Glutamatergic neuron (in vitro differentiated cells): ENCODE results near the gene ZNF550. TPM values are rescaled to one million over a fixed set of nuclear protein-coding genes. Genes with fewer than 3 reads are reported as not detected.
"Not testable (repeated sequence)": the region's sequence is repeated elsewhere in the genome, so short reads cannot be mapped to it uniquely, and the experiment has no call there.

Experiments
- DNase-seq: peaks from one replicate; pipeline ENCODE4 v3.0.0; 2022
- H3K27ac Mint-ChIP-seq: one replicate; pipeline ENCODE4 v1.8.0; 2020; ENCODE audit warnings: mild to moderate bottlenecking, mixed read lengths, inconsistent platforms; ENCODE audit not compliant: unreplicated experiment
- H3K27me3 Mint-ChIP-seq: one replicate; pipeline ENCODE4 v1.8.0; 2020; ENCODE audit warnings: mild to moderate bottlenecking, moderate library complexity, mixed read lengths, inconsistent platforms; ENCODE audit not compliant: unreplicated experiment
- H3K36me3 Mint-ChIP-seq: one replicate; pipeline ENCODE4 v1.8.0; 2020; ENCODE audit warnings: mild to moderate bottlenecking, mixed read lengths, inconsistent platforms; ENCODE audit not compliant: unreplicated experiment
- H3K4me1 Mint-ChIP-seq: one replicate; pipeline ENCODE4 v1.8.0; 2020; ENCODE audit warnings: mild to moderate bottlenecking, low read depth, mixed read lengths, inconsistent platforms; ENCODE audit not compliant: unreplicated experiment
- H3K4me3 Mint-ChIP-seq: one replicate; pipeline ENCODE4 v1.8.0; 2020; ENCODE audit warnings: mild to moderate bottlenecking, mixed read lengths, inconsistent platforms; ENCODE audit not compliant: unreplicated experiment
- H3K9me3 Mint-ChIP-seq: one replicate; pipeline ENCODE4 v1.8.0; 2020; ENCODE audit warnings: mild to moderate bottlenecking, moderate library complexity, mixed read lengths, inconsistent platforms; ENCODE audit not compliant: unreplicated experiment
- CTCF ChIP-seq: fragments of 200-600 bp; sonication (generic); IDR thresholded peaks from one replicate; pipeline ENCODE4 v1.5.0; 2021; ENCODE audit not compliant: partially characterized antibody, unreplicated experiment
- total RNA-seq: library from RNA; stranded (reverse); fragmentation: NEBNext Ultra II Directional; extraction: Animal tissue kit (Norgen Biotek cat#: 25700); gene quantifications from one replicate; pipeline ENCODE4 v1.2.1, GENCODE V29; 2021; ENCODE audit not compliant: unreplicated experiment

The ZNF550 gene
- total RNA-seq, 1 donor from 2014 or later, result 12.9 TPM

- Mint-ChIP-seq H3K27me3 (peaks cover 2% of the 10 kb centered on the region), H3K4me1 (no peaks in the 10 kb centered on the region), H3K27ac (no peak overlapping the region), H3K9me3 (peaks cover 11% of the 10 kb centered on the region), H3K4me3 (no peak overlapping the region), H3K36me3 (peaks cover 55% of the 10 kb centered on the region)
- TF ChIP-seq CTCF, result no peak
- no peak for DNase-seq
These were observed 48.2 kb downstream of the ZNF550 start for GRCh38 chr19:57511484-57511883.

GRCh38 chr19:57506163-57506562, 53.5 kb downstream of the ZNF550 start:
- no peak overlapping the region for H3K4me3 Mint-ChIP-seq
- peaks cover 3% of the 10 kb centered on the region for H3K9me3 Mint-ChIP-seq
- DNase-seq, result no peak
- H3K36me3 Mint-ChIP-seq, result peaks cover 39% of the 10 kb centered on the region
- H3K27me3 Mint-ChIP-seq, result peaks cover 10% of the 10 kb centered on the region
- H3K27ac Mint-ChIP-seq, result no peak overlapping the region
- H3K4me1 Mint-ChIP-seq, result no peaks in the 10 kb centered on the region
- no peak for TF ChIP-seq CTCF

GRCh38 chr19:57500400-57500799, 59.3 kb downstream of the ZNF550 start:
- H3K27ac Mint-ChIP-seq, result peak overlapping the region; percentile 40
- H3K27me3 Mint-ChIP-seq, H3K4me1 Mint-ChIP-seq, DNase-seq, H3K9me3 Mint-ChIP-seq: not testable (repeated sequence)
- H3K36me3 Mint-ChIP-seq, result peaks cover 33% of the 10 kb centered on the region
- peak overlapping the region; percentile 92 for H3K4me3 Mint-ChIP-seq

GRCh38 chr19:57499680-57500395, 59.8 kb downstream of the ZNF550 start, which contains the start of gene ZNF773:
Gene ZNF773 (plus strand): TSS chr19:57499938. CDS start chr19:57500081, 143 bp downstream.
- Mint-ChIP-seq H3K36me3 (peaks cover 30% of the 10 kb centered on the region), H3K27ac (peak within 1 kb of the TSS; percentile 40)
- H3K9me3 Mint-ChIP-seq, result not testable (repeated sequence)

GRCh38 chr19:57499332-57499679, 60.4 kb downstream of the ZNF550 start:
- H3K27me3 Mint-ChIP-seq, H3K4me1 Mint-ChIP-seq, DNase-seq, H3K27ac Mint-ChIP-seq: not testable (repeated sequence)
- Mint-ChIP-seq H3K4me3 (peak overlapping the region; percentile 74), H3K36me3 (peaks cover 30% of the 10 kb centered on the region), H3K9me3 (peaks cover 11% of the 10 kb centered on the region)

More at GRCh38 chr19:57499680-57500395, 59.8 kb downstream of the ZNF550 start, which contains the start of gene ZNF773:
- not testable (repeated sequence) for H3K4me1 Mint-ChIP-seq, H3K27me3 Mint-ChIP-seq
- DNase-seq, result peak; percentile 98
- peak within 1 kb of the TSS; percentile 92 for H3K4me3 Mint-ChIP-seq

- Mint-ChIP-seq H3K36me3 (peaks cover 22% of the 10 kb centered on the region), H3K4me3 (peak overlapping the region; percentile 93)
- DNase-seq, H3K4me1 Mint-ChIP-seq, H3K27ac Mint-ChIP-seq, H3K9me3 Mint-ChIP-seq, H3K27me3 Mint-ChIP-seq: not testable (repeated sequence)
These were observed 71.4 kb downstream of the ZNF550 start for GRCh38 chr19:57488299-57488644.

GRCh38 chr19:57487477-57488298, 72.0 kb downstream of the ZNF550 start, which contains the start of gene ZNF419:
Gene ZNF419 (plus strand): TSS chr19:57487750. CDS start chr19:57487951, 201 bp downstream.
- peak; percentile 91 for DNase-seq
- peaks cover 19% of the 10 kb centered on the region for H3K36me3 Mint-ChIP-seq
- H3K27me3 Mint-ChIP-seq, H3K9me3 Mint-ChIP-seq, H3K4me1 Mint-ChIP-seq: not testable (repeated sequence)
- peak within 1 kb of the TSS; percentile 48 for H3K27ac Mint-ChIP-seq
- peak within 1 kb of the TSS; percentile 93 for H3K4me3 Mint-ChIP-seq

Other genes with a start within 250 kb of the ZNF550 start
- gene ZNF543, start 239.4 kb downstream of the ZNF550 start, total RNA-seq, result 16.7 TPM
- 15.8 TPM for gene ZNF304, start 208.6 kb downstream of the ZNF550 start, total RNA-seq
- 15.7 TPM for gene TRAPPC2B, start 196.3 kb downstream of the ZNF550 start, total RNA-seq
- 9.5 TPM for gene ZNF547, start 196.3 kb downstream of the ZNF550 start, total RNA-seq
- gene ZNF548, start 170.0 kb downstream of the ZNF550 start, total RNA-seq, result 35.4 TPM
- gene ZNF17, start 148.7 kb downstream of the ZNF550 start, total RNA-seq, result 21.5 TPM
- 23.3 TPM for gene ZNF749, start 124.5 kb downstream of the ZNF550 start, total RNA-seq
- gene VN1R1, start 102.7 kb downstream of the ZNF550 start, total RNA-seq, result 2.5 TPM
- gene ZNF772, start 82.3 kb downstream of the ZNF550 start, total RNA-seq, result 33.2 TPM
- 17.7 TPM for gene ZNF419, start 72.1 kb downstream of the ZNF550 start, total RNA-seq
- gene ZNF773, start 59.9 kb downstream of the ZNF550 start, total RNA-seq, result 13.9 TPM
- 10.8 TPM for gene ZNF549, start 32.5 kb downstream of the ZNF550 start, total RNA-seq
- 11.2 TPM for gene ZNF416, start 19.0 kb upstream of the ZNF550 start, total RNA-seq
- 21.5 TPM for gene ZIK1, start 24.3 kb upstream of the ZNF550 start, total RNA-seq
- gene ZNF530, start 40.0 kb upstream of the ZNF550 start, total RNA-seq, result 4.6 TPM
- 41.2 TPM for gene ZNF134, start 54.4 kb upstream of the ZNF550 start, total RNA-seq
- gene ZNF211, start 73.3 kb upstream of the ZNF550 start, total RNA-seq, result 29.5 TPM
- 0.69 TPM for gene ZSCAN4, start 109.1 kb upstream of the ZNF550 start, total RNA-seq
- gene ZNF551, start 122.1 kb upstream of the ZNF550 start, total RNA-seq, result 13.4 TPM
- 57.5 TPM for gene ZNF154, start 149.3 kb upstream of the ZNF550 start, total RNA-seq
- gene ZNF671, start 167.8 kb upstream of the ZNF550 start, total RNA-seq, result 20.3 TPM
- gene ZNF776, start 187.0 kb upstream of the ZNF550 start, total RNA-seq, result 41.5 TPM
- 22.7 TPM for gene ZNF586, start 209.8 kb upstream of the ZNF550 start, total RNA-seq